GM15510 (cell line): ENCODE measurements around the gene PRKCA.

Experiments used
- POLR2A ChIP-seq: IDR thresholded peaks from 3 replicates; pipeline ENCODE4 v1.6.1; 2011; ENCODE audit warnings: borderline replicate concordance; ENCODE audit not compliant: insufficient read length; ENCODE audit errors: extremely low read depth

Gene PRKCA

GRCh38 chr17:66813296-66813695, 510.9 kb downstream of the PRKCA start:
- no peak for TF ChIP-seq POLR2A

DNA sequence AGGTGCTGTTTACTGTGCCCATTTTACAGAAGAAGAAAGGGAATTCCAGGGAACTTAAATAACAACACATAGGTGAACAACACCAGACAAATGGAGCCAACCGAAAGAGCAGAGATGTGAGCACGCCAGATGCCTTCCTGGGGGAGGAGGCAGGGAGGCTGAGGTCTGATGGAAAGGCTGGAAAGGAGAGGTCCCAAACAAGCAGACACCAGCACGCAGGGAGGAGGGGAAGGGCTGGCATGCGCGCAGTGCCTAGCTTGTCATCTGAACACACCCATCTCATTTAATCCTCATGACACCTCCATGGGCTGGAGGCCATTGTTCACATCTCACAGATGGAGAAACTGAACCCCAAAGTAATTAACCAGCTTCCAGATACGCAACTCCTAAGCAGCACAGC, 511.6 kb downstream of the PRKCA start:
- TF ChIP-seq POLR2A = no peak

DNA sequence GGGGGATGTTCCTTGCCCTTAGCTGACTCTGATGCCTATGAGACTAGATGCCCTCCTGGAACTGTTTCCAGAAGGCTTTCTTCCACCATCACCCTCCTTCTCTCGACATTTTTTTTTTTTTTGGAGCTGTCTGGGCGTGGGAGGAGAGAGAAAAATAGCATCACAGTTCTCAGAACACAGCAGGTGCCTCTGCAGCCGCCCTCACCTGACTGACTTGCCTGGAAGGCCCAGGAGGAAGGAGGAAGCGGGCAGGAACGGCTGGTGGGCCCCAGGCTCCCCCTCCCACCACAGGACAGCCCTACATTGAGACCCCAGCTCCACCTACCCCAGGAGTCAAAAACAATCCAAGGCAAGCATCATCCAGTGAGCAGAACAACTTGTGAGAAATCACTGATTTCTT, 512.2 kb downstream of the PRKCA start:
- no peak for TF ChIP-seq POLR2A

- no peak for TF ChIP-seq POLR2A
Observed at GRCh38 chr17:66817750-66818149, 515.3 kb downstream of the PRKCA start.

DNA sequence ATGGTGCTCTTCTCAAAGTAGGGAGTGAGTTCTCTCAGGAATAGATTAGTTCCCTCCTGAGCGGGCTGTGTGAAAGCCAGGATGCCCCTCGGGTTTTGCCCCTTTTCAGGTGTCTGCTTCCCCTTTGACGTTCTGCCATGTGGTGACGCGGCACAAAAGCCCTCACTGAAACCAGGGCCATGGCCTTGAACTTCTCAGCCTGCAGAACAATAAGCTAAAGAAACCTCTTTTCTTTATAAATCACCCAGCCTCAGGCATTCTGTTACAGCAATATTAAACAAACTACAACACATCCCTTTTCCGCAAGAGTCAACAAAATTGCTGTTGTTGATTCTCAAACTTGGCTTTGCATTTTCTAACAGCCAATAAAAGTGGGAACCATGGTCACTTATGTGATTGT, 517.1 kb downstream of the PRKCA start:
- no peak for TF ChIP-seq POLR2A

DNA sequence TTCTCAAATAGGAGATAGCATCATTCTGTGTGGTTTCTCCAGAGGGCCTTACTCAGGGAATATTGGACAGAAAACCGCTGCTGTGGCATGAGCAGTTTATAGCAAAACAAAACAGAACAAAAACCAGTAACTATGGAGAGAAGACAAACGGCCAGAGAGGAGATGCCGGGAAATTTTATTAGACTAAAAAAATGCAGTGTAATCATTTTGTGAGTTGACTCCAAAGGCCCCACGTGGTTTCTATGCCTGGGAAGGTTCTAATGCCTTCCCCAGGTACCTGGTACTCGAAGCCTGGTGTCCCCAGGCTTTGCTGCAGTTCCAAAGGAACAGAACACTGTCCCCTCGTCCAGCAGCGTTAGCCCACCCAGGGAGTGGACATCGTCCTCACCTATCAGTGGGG, 519.6 kb downstream of the PRKCA start:
- no peak for TF ChIP-seq POLR2A

- no peak for TF ChIP-seq POLR2A
Observed at GRCh38 chr17:66826856-66827255, 524.4 kb downstream of the PRKCA start.

DNA sequence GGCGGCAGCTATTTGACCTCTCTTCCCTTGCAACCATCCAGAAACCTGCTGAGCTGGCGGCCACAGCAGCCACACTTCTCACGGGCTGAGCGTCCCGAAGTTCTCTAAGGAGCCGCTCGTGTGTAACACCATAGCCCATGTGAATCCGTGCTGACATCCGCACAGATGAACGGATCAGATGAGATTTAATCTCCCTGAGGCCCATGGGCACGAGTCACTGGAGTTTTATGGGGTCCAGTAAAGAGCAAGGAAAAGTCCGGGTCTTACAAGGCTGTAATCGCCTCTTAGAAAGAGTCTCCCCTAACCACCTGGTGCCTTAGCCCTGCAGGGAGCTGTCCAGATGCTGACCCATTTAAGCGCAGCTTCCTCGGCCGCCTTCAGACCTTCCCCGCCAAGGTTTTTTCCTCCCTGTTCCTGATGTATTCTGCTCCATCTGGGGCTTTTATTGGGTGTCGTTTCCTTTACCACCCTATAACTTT, 527.0 kb downstream of the PRKCA start:
- no peak for TF ChIP-seq POLR2A

GRCh38 chr17:66829883-66830282, 527.5 kb downstream of the PRKCA start:
- no peak for TF ChIP-seq POLR2A

DNA sequence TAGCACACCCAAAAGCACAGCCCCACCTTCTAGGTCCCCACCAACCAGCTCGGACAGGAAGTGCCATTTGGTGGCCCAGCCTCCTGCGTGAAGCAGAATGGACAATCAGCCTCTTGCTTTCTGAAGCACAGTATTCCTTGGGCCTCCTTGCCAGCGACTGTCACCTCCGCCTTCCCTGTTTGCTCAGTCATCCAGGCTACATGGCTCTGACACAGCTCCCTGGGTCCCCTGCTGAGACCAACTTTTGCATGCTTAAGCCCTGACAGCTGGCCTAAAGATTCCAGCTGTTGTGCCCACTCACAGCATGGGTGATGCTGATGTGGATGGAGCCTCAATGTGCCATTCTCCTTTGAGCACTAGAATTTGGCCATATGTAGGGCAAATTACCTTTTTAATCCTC, 528.0 kb downstream of the PRKCA start:
- TF ChIP-seq POLR2A = no peak

DNA sequence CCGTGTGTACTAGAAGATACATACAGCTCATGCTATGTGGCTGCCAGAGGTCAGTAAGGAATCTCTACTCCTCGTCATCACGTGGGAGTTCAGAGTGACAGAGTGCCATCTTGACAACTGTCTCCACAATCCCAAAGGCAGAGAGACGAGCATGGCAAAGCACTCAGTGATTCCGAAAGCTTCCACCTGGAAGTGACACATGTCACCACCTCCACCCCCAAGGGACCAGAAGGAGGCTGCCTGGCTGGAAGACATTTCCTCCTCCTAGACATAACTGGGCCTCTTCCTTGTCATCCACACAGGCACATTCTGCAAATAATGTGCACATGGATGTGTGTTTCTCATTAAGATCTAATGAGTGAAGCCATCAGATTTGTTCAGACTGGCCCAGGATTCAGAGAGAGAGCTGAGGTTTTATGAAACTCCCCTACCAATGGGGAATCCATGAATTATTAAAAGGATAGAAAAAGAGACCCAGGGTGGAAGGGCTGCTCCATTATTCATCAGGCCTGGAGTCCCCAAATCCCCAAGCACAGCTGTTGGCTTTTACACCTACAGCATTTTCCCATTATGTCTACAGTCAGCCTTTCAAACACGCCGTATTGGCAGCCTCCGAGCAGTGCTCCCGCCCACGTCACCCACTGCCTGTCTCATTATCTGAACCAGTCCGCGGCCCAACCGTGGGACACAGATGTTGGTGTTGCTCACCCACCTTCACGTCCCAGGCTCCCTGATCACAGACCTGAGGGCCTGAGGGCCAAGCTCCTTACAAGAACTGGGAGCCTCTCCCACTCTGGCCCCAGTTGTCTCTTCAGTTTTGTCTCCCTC, 529.2 kb downstream of the PRKCA start:
- no peak for TF ChIP-seq POLR2A

DNA sequence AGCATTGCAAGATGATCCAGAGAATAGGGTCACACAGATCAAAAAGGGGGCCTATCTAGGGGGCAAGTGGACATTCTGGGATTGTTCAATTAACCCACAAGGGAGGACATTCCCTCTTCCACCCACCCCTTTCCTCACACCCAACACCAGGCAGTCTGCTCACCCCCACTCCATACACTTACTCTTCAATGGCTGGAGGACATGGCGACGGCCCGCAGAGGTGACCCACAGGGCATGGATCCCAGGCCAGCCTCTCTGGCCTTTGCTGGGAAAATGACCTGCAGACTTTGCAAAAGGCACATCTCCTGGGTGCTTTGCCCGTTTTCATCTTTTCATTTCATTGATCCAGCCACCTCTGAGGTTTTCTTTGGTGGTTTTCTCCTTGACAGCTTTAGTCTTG, 530.8 kb downstream of the PRKCA start:
- TF ChIP-seq POLR2A = no peak

GRCh38 chr17:66834426-66834918, 532.1 kb downstream of the PRKCA start:
- no peak for TF ChIP-seq POLR2A

GRCh38 chr17:66834919-66835454, 532.6 kb downstream of the PRKCA start, which contains the start of gene CACNG5:
CACNG5 (plus strand) TSS chr17:66835117; CDS start chr17:66877333, 42,216 bp downstream.
- no peak for TF ChIP-seq POLR2A

DNA sequence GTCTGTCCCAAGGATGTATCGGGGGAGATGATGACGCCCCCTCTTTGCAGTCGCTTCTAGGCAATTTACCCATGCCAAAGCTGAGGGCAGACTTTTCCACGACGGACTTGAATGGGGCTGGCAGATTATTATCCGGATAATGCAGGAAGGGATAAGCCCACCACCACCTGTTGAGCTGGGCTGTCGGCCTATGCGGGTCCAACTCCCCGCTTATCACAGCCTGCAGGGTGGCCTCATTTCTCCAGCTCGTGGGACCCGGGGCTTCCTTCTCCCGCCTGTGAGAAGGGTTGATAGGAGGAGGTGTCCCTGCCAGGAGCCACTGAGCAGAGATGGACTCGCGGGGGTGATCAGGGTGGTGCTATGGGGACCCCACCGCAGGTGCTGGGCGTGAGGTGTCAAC, 533.1 kb downstream of the PRKCA start:
- TF ChIP-seq POLR2A = no peak
